ENCODE data around the gene BCL2L13.

Gene BCL2L13

GRCh38 chr22:17774206-17774925, 135.8 kb downstream of the BCL2L13 start, which contains the start of gene BID:
TSS of gene BID (minus strand) at chr22:17774469. CDS start at chr22:17750116, 24,353 bp downstream.
- no peak for DNase-seq (ENCODE audit: low read depth, low spot score)
- ChIA-PET POLR2A (no interaction called here), CTCF (interaction anchor here (1.4 to 1.9 kb wide), 4 partner anchors 11 to 37 kb away, joined by 3 to 5 read pairs (median 5); no protein-coding TSS in a partner anchor)

GRCh38 chr22:17774926-17775685, 136.5 kb downstream of the BCL2L13 start:
- POLR2A ChIA-PET, result no interaction called here
- TF ChIP-seq CTCF (IDR thresholded peaks at IDR 0.05; ENCODE audit: insufficient read depth, low read length, missing control alignments), result no peak
- CTCF ChIA-PET, result interaction anchor here (0.6 to 1.9 kb wide), 5 partner anchors 10 to 37 kb away, joined by 3 to 5 read pairs (median 5); no protein-coding TSS in a partner anchor
- H3K4me3 ChIP-seq (ENCODE audit: low read depth, low read length), result peak overlapping the region; percentile 6; the same call in 1 of the 2 replicates
- no peak for DNase-seq (ENCODE audit: low read depth, low spot score)

More at GRCh38 chr22:17774206-17774925, 135.8 kb downstream of the BCL2L13 start, which contains the start of gene BID:
- peak within 1 kb of the TSS; percentile 64 for H3K4me3 ChIP-seq (ENCODE audit: low read depth, low read length)
- TF ChIP-seq CTCF (IDR thresholded peaks at IDR 0.05; ENCODE audit: insufficient read depth, low read length, missing control alignments), result no peak

GRCh38 chr22:17775781-17776465, 137.4 kb downstream of the BCL2L13 start:
- no peak for DNase-seq (ENCODE audit: low read depth, low spot score)
- CTCF ChIA-PET, result interaction anchor here (1.4 to 1.5 kb wide), 2 partner anchors 10 to 38 kb away, joined by 3 to 5 read pairs; no protein-coding TSS in a partner anchor

GRCh38 chr22:17777005-17777716, 138.6 kb downstream of the BCL2L13 start:
- no peak overlapping the region for H3K4me3 ChIP-seq (ENCODE audit: low read depth, low read length)
- DNase-seq (ENCODE audit: low read depth, low spot score), result no peak
- POLR2A ChIA-PET, result no interaction called here
- CTCF ChIA-PET, result no interaction called here
- no peak for TF ChIP-seq CTCF (IDR thresholded peaks at IDR 0.05; ENCODE audit: insufficient read depth, low read length, missing control alignments)

More at GRCh38 chr22:17775781-17776465, 137.4 kb downstream of the BCL2L13 start:
- no peak for TF ChIP-seq CTCF (IDR thresholded peaks at IDR 0.05; ENCODE audit: insufficient read depth, low read length, missing control alignments)
- H3K4me3 ChIP-seq (ENCODE audit: low read depth, low read length), result no peak overlapping the region
- POLR2A ChIA-PET, result no interaction called here

- H3K4me3 ChIP-seq (ENCODE audit: low read depth, low read length), result no peak overlapping the region
- CTCF ChIA-PET, result interaction anchor here (1.6 kb wide), 1 partner anchor 299 kb away, joined by 3 read pairs; no protein-coding TSS in a partner anchor
- DNase-seq (ENCODE audit: low read depth, low spot score), result no peak
- TF ChIP-seq CTCF (IDR thresholded peaks at IDR 0.05; ENCODE audit: insufficient read depth, low read length, missing control alignments), result no peak
- POLR2A ChIA-PET, result no interaction called here
These were observed 139.1 kb downstream of the BCL2L13 start for GRCh38 chr22:17777717-17778044.
